Spinal cord (tissue), 10 donors: Measurements from ENCODE around the gene CCT8L2. TPM values are rescaled to one million over a fixed set of nuclear protein-coding genes. Genes with fewer than 3 reads are reported as not detected.
"Not testable (repeated sequence)": the region's sequence is repeated elsewhere in the genome, so short reads cannot be mapped to it uniquely, and the experiment has no call there.

Experiments used
- DNase-seq, 6 donors: peaks; one replicate each; pipeline versions ENCODE4 v3.0.0 to v3.0.0-alpha.2; 2013 to 2015; ENCODE audit warnings: low spot score in 6 of 6, low read depth in 4 of 6
- H3K27ac ChIP-seq: one replicate; pipeline ENCODE4 v1.5.1; 2013; ENCODE audit warnings: low read depth, low read length, control low read depth
- H3K27me3 ChIP-seq: one replicate; pipeline ENCODE4 v1.6.1; 2013; ENCODE audit warnings: low read length; ENCODE audit not compliant: control insufficient read depth, insufficient read depth
- H3K36me3 ChIP-seq: one replicate; pipeline ENCODE4 v1.6.1; 2013; ENCODE audit warnings: low read length; ENCODE audit not compliant: control insufficient read depth, insufficient read depth
- H3K4me1 ChIP-seq: one replicate; pipeline ENCODE4 v1.6.1; 2013; ENCODE audit warnings: low read length; ENCODE audit not compliant: control insufficient read depth, insufficient read depth
- H3K4me3 ChIP-seq: one replicate; pipeline ENCODE4 v1.5.1; 2013; ENCODE audit warnings: low read depth, low read length, control low read depth
- H3K9me3 ChIP-seq: one replicate; pipeline ENCODE4 v1.6.1; 2013; ENCODE audit warnings: low read length; ENCODE audit not compliant: control insufficient read depth, insufficient read depth
- WGBS: methylation state at CpG from one replicate; pipeline ENCODE4 v1.1.5; 2013; ENCODE audit warnings: missing lambda C conversion rate; ENCODE audit not compliant: insufficient coverage; 5-methylcytosine and 5-hydroxymethylcytosine counted together
- polyA plus RNA-seq, 2 donors: library from polyadenylated mRNA; unstranded; fragments of 120-200 nt; gene quantifications; one replicate each; pipeline ENCODE4 v1.2.1, GENCODE V29; 2013; ENCODE audit not compliant: insufficient read length in 2 of 2
- total RNA-seq, 2 donors: library from RNA; depleted of rRNA in 1 of 2; stranded (reverse); fragments of 120-200 nt in 1 of 2; fragments of >200 nt in 1 of 2; gene quantifications; one replicate each; pipeline versions ENCODE4 v1.2.3 to v1.2.4, GENCODE V29; 2013 to 2014
- donor health status: healthy.

Gene CCT8L2
- total and polyA plus RNA-seq, 4 donors: not detected

- WGBS: 80% methylated on average over 7 of the region's 7 CpGs
- not testable (repeated sequence) for H3K4me3 ChIP-seq, H3K4me1 ChIP-seq, H3K9me3 ChIP-seq, H3K27me3 ChIP-seq, H3K36me3 ChIP-seq, DNase-seq, H3K27ac ChIP-seq
Observed at GRCh38 chr22:16566421-16567151, 26.0 kb downstream of the CCT8L2 start.

DNA sequence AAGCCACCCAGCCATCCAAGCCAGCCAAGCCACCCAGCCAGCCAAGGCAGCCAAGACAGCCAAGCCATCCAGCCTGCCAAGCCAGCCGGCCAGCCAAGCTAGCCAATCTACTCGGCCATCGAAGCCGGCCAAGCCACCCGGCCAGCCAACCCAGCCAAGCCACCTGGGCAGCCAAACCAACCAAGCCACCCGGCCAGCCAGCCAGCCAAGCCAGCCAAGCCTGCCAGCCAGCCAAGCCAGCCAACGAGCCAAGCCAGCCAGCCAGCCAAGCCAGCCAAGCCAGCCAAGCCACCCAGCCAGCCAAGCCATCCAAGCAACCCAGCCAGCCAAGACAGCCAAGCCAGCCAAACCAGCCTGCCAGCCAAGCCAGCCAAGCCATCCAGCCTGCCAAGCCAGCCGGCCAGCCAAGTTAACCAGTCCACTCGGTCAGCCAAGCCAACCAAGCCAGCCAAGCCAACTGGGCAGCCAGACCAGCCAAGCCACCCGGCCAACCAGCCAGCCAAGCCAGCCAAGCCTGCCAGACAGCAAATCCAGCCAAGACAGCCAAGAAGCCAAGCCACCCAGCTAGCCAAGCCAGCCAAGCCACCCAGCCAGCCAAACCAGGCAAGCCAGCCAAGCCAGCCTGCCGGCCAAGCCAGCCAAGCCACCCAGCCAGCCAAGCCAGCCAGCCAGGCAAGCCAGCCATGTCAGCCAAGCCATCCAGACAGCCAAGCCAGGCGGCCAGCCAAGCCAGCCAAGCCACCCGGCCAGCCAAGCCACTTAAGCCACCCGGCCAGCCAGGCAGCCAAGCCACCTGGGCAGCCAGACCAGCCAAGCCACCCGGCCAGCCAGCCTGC, 26.8 kb downstream of the CCT8L2 start:
- 78% methylated on average over 15 of the region's 15 CpGs for WGBS
- H3K4me3 ChIP-seq, H3K36me3 ChIP-seq, H3K27ac ChIP-seq, H3K9me3 ChIP-seq, DNase-seq, H3K27me3 ChIP-seq, H3K4me1 ChIP-seq: not testable (repeated sequence)

GRCh38 chr22:16564837-16565584, 27.6 kb downstream of the CCT8L2 start:
- WGBS: 81% methylated on average over 5 of the region's 6 CpGs
- not testable (repeated sequence) for H3K4me3 ChIP-seq, H3K27ac ChIP-seq, H3K27me3 ChIP-seq, H3K36me3 ChIP-seq, H3K4me1 ChIP-seq, DNase-seq, H3K9me3 ChIP-seq

- peaks cover 1% of the 10 kb centered on the region for H3K9me3 ChIP-seq
- WGBS: 76% methylated on average over 13 of the region's 14 CpGs
- H3K27me3 ChIP-seq: no peaks in the 10 kb centered on the region
- H3K36me3 ChIP-seq: no peaks in the 10 kb centered on the region
- no peak overlapping the region for H3K4me3 ChIP-seq
- H3K27ac ChIP-seq: no peak overlapping the region
- H3K4me1 ChIP-seq: no peaks in the 10 kb centered on the region
- DNase-seq: no peak
Observed at GRCh38 chr22:16563555-16564520, 28.8 kb downstream of the CCT8L2 start.

- no peaks in the 10 kb centered on the region for H3K36me3 ChIP-seq
- no peaks in the 10 kb centered on the region for H3K4me1 ChIP-seq
- WGBS: 88% methylated on average over 4 of the region's 4 CpGs
- DNase-seq: no peak
- no peak overlapping the region for H3K4me3 ChIP-seq
- peaks cover 1% of the 10 kb centered on the region for H3K9me3 ChIP-seq
- H3K27me3 ChIP-seq: no peaks in the 10 kb centered on the region
- no peak overlapping the region for H3K27ac ChIP-seq
Observed at GRCh38 chr22:16562711-16563554, 29.7 kb downstream of the CCT8L2 start.

- not testable (repeated sequence) for H3K4me3 ChIP-seq, H3K27ac ChIP-seq, H3K4me1 ChIP-seq, H3K9me3 ChIP-seq, H3K27me3 ChIP-seq, H3K36me3 ChIP-seq, DNase-seq
- 74% methylated on average over 4 of the region's 5 CpGs for WGBS
Observed at GRCh38 chr22:16561093-16561658, 31.4 kb downstream of the CCT8L2 start.

GRCh38 chr22:16560651-16561050, 32.0 kb downstream of the CCT8L2 start:
- not testable (repeated sequence) for H3K4me1 ChIP-seq, H3K4me3 ChIP-seq, DNase-seq, H3K36me3 ChIP-seq, H3K9me3 ChIP-seq, H3K27ac ChIP-seq, H3K27me3 ChIP-seq
- WGBS: 87% methylated on average over 5 of the region's 5 CpGs

GRCh38 chr22:16559996-16560395, 32.6 kb downstream of the CCT8L2 start:
- H3K4me3 ChIP-seq, H3K27ac ChIP-seq, H3K36me3 ChIP-seq, H3K4me1 ChIP-seq, DNase-seq, H3K27me3 ChIP-seq, H3K9me3 ChIP-seq: not testable (repeated sequence)
- 36% methylated on average over 1 of the region's 1 CpG for WGBS
